Stimulated activated CD8-positive, alpha-beta memory T cell treated with anti-CD3 and anti-CD28 coated beads, Interleukin-15, amount 100 ng/mL, for 1 hour (primary cell): ENCODE measurements around the gene AEBP2.

ENCODE experiments used
- DNase-seq: peaks from one replicate; pipeline ENCODE4 v3.0.0-alpha.2; 2020; ENCODE audit warnings: low read depth

Gene AEBP2

DNA sequence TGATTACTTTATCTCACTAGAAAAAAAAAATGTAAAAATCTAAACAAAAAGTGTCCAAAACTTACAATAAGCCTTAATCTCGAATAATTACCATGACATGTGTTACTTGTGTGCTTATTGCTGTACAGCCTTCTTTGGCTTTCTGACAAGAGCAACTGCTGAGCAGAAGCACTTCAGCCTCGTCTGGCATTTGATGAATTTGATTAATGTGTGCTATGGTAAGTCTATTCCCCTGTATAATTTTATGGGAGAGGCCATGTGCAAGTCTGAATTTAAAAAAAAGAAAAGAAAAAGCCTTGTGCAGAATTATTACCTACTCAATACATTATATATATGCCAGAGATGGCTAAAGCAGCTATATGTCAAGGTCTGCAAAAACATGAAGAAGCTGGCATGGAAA is 113.9 kb downstream of the AEBP2 start:
- DNase-seq: no peak

GRCh38 chr12:19561411-19561961 is 122.2 kb downstream of the AEBP2 start:
- no peak for DNase-seq
